ENCODE measurements around the gene PPFIA4. TPM values are rescaled to one million over a fixed set of nuclear protein-coding genes. Genes with fewer than 3 reads are reported as not detected.

PPFIA4 gene
- total and polyA plus RNA-seq, 9 of the 15 experiments (the other 6 are each of a cell fraction or from before 2014, with no cell fraction given) = 0.07 to 12.0 (median 0.70) TPM

GRCh38 chr1:203037509-203038190, 11.4 kb downstream of the PPFIA4 start (continued):
- TF ChIP-seq, protein P1, sequence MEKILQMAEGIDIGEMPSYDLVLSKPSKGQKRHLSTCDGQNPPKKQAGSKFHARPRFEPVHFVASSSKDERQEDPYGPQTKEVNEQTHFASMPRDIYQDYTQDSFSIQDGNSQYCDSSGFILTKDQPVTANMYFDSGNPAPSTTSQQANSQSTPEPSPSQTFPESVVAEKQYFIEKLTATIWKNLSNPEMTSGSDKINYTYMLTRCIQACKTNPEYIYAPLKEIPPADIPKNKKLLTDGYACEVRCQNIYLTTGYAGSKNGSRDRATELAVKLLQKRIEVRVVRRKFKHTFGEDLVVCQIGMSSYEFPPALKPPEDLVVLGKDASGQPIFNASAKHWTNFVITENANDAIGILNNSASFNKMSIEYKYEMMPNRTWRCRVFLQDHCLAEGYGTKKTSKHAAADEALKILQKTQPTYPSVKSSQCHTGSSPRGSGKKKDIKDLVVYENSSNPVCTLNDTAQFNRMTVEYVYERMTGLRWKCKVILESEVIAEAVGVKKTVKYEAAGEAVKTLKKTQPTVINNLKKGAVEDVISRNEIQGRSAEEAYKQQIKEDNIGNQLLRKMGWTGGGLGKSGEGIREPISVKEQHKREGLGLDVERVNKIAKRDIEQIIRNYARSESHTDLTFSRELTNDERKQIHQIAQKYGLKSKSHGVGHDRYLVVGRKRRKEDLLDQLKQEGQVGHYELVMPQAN (IDR thresholded peaks at IDR 0.05; ENCODE audit: borderline replicate concordance) = no peak
- TF ChIP-seq ZNF583 (CRISPR knock-in tag; IDR thresholded peaks at IDR 0.05) (no peak), MAFK (IDR thresholded peaks at IDR 0.05; ENCODE audit: low read length) (peak; percentile 57), SIRT6 (IDR thresholded peaks at IDR 0.05; ENCODE audit: low read depth, low read length) (no peak), TRIM24 (IDR thresholded peaks at IDR 0.05) (no peak), NR2F6 (CRISPR knock-in tag; IDR thresholded peaks at IDR 0.05) (no peak), NFRKB (IDR thresholded peaks at IDR 0.05; ENCODE audit: low read depth) (no peak), JUN (IDR thresholded peaks at IDR 0.05; ENCODE audit: borderline replicate concordance, low read depth, low read length) (no peak), JUN (CRISPR knock-in tag; IDR thresholded peaks at IDR 0.05; ENCODE audit: borderline replicate concordance) (no peak), HNRNPUL1 (IDR thresholded peaks at IDR 0.05; ENCODE audit: low read length) (no peak), C11orf30 (IDR thresholded peaks at IDR 0.05; ENCODE audit: low read depth) (peak; percentile 67; the same call in 1 of the 2 replicates), ATF3 (IDR thresholded peaks at IDR 0.05) (no peak), ATF3 (CRISPR knock-in tag; conservative IDR thresholded peaks at IDR 0.05) (no peak), IFI16 (CRISPR knock-in tag; IDR thresholded peaks at IDR 0.05) (no peak), FOXK2 (conservative IDR thresholded peaks at IDR 0.05 in 1 of 2, IDR thresholded peaks at IDR 0.05 in 1 of 2; ENCODE audit: low read depth in 2 of 2) (no peak)
